GM19452 (cell line): ENCODE measurements around the gene CD38.
"Not testable (repeated sequence)": the region's sequence is repeated elsewhere in the genome, so short reads cannot be mapped to it uniquely, and the experiment has no call there.

Experiments used
- ATAC-seq: cut with Tn5 transposase; IDR thresholded peaks from one replicate; pipeline ENCODE4 v1.9.1; 2021; ENCODE audit not compliant: unreplicated experiment

The CD38 gene

DNA sequence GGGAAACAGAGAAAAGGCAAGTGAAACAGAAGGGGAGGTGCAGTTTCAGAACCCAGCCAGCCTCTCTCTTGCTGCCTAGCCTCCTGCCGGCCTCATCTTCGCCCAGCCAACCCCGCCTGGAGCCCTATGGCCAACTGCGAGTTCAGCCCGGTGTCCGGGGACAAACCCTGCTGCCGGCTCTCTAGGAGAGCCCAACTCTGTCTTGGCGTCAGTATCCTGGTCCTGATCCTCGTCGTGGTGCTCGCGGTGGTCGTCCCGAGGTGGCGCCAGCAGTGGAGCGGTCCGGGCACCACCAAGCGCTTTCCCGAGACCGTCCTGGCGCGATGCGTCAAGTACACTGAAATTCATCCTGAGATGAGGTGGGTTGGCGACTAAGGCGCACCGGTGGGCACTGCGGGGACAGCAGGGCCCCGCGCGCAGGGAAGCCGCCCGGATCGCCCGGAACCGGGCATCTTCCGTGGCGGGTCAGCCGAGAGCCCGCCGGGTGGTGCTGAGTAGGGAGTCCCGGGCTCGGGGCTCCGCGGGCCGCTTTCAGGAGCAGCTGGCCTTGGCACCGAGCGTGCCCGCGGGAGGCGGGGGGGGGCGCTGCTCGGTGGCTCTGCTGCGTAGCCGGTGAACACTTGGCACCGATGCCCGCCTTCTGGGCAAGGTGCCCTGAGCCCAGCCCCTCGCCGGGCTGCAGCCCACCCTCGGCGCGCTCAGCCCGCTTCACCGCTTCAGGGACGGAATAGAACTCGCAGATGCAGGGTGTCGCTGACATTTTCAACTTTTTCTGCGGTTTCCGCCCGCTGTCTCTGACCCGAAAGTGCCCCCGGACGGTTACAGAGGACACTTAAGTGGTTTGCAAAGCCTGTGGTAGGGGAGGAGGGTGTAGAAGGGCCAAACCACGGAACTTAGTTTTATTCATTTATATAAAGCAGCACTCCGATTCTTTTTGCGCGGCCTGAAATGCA, at the start of gene CD38:
Gene CD38 (plus strand): TSS at position 40 of the 953 bp plus-strand sequence. CDS start 87 bp downstream, at position 127.
- peak; percentile 70 for ATAC-seq

- ATAC-seq: peak; percentile 57
Measured at GRCh38 chr4:15729910-15730533, 48.1 kb upstream of the CD38 start.

DNA sequence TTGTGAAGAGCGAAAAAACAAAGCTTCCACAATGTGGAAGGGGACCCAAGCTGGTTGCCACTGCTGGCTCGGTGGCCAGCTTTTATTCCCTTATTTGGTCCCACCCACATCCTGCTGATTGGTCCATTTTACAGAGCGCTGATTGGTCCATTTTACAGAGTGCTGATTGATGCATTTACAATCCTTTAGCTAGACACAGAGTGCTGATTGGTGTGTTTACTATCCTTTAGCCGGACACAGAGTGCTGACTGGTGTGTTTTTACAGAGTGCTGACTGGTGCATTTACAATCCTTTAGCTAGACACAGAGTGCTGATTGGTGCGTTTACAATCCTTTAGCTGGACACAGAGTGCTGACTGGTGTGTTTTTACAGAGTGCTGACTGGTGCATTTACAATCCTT, 45.1 kb upstream of the CD38 start:
- ATAC-seq: not testable (repeated sequence)

DNA sequence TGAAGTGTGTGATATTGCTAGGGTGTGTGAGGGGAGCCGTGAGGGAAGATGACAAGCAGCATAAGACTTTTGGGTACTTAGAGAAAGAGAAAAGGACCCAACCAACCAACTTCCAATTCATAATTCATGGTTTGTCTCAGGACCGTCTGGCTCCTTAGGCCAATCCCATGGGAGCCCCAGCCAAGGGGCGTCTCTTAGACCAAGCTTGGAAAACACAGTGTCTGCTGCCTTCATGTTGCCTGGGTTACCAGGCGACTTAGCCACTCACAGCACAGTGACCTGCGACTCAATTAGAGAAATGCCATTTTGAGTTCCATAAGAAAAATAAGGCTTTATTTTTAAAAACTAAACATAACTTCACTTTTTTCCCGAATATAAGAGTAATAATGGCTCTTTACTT, 42.6 kb upstream of the CD38 start:
- ATAC-seq: no peak

DNA sequence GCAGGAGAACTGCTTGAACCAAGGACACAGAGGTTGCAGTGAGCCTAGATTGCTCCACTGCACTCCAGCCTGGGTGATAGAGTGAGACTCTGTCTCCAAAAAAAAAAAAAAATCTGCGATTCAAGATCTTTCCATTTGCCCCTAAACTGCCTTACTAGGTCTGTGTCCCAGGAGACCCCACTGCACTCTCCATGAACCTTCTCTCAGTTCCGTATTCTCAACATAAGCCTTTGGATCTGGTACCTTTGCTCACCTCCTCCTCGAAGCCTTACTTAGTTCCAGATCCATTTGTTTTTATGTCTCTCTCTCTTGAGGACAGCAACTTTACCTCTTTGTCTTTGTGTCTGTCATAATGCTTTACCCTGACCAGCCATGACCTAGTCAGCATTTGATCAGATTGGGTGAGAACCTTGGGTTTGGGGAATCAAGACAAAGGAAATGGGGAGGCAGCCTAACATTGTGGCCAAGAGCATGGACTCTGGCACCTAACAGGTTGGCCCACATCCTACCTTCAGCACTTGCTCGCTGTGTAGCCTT, 41.5 kb upstream of the CD38 start:
- ATAC-seq: no peak

GRCh38 chr4:15737255-15737654, 40.9 kb upstream of the CD38 start:
- ATAC-seq: no peak

DNA sequence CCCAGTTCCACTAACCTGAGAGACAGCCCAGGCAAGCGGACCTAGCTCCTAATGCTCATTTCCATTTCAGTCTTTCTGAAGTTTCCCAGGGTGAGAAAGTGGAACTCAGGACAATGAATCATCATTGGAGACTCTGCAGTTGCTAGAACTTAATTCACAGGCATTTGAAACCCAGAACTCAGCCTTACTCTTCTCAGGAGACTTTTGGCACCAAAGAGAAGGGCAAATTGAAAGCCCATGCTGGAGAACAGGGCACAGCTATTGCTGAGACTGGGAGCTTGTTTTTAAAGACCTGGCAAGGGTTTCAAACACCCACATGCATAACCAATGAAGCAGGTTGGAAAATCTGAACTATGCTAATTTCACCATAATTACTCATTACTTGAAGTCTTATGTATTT, 39.3 kb upstream of the CD38 start:
- no peak for ATAC-seq

- no peak for ATAC-seq
Measured at GRCh38 chr4:15740764-15741404, 37.2 kb upstream of the CD38 start.

DNA sequence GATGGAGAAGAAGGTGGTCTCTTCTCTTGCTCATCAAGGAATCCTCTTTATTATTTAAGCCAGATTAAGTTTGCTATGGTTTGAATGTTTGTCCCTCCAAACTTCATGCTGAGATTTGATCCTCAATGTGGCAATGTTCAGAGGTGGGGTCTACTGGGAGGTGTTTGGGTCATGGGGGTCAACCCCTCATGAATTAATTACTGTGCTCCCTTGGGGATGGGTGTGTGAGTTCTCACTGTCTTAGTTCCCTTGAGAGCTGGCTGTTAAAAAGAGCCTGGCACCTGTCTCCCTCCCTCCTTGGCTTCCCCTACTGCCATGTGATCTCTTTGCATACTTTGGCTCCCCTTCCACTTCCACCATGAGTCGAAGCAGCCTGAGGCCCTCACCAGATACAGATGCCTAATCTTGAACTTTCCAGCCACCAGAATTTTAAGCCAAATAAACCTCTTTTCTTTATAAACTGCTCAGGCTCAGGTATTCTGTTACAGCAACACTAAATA, 36.0 kb upstream of the CD38 start:
- ATAC-seq: no peak

- no peak for ATAC-seq
Measured at GRCh38 chr4:15742637-15743036, 35.5 kb upstream of the CD38 start.

- no peak for ATAC-seq
Measured at GRCh38 chr4:15744016-15744545, 34.0 kb upstream of the CD38 start.

- ATAC-seq: no peak
Measured at GRCh38 chr4:15746110-15746509, 32.0 kb upstream of the CD38 start.

DNA sequence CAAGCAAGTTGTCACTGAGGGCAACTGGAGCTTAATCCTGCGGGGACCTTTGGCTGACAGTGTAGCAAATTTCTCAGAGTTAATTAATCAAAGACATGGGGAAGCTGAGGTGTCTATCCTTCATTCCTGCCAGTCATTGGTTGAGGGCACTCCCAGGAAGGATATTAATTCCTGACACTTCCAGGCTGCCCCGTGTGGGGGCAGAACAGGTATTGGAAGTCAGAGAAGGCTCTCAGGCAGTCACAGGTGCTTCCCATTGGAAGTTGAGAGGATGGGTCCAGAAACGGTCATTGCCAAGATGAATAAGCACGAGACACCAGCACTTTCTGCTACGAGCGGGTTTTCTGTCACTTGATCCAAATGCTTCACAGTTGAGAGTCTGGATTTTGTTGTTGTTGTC, 29.1 kb upstream of the CD38 start:
- no peak for ATAC-seq

- ATAC-seq: no peak
Measured at GRCh38 chr4:15751153-15751552, 27.0 kb upstream of the CD38 start.

DNA sequence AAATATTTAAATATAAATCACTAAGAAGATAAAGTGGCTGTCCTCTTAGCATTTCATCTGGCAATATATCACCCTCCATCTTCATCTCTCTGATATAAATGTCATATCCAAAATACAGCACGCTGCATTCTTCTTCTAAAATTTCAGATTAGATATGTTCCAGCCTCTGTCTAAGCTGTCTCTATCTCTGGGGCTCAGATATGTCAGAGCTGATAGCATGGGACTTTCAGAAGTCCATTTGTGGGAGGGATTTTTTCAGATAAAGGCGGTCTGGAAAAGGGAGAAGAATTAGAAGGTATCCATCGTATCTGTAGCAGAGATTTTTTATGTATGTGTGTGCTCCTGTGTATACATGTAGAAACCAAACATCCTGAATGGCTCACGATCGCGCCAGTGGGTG, 25.0 kb upstream of the CD38 start:
- no peak for ATAC-seq

- no peak for ATAC-seq
Measured at GRCh38 chr4:15753786-15754185, 24.3 kb upstream of the CD38 start.

- no peak for ATAC-seq
Measured at GRCh38 chr4:15754323-15754722, 23.8 kb upstream of the CD38 start.

- peak; percentile 30 for ATAC-seq
Measured at GRCh38 chr4:15755321-15756155, 22.6 kb upstream of the CD38 start.

DNA sequence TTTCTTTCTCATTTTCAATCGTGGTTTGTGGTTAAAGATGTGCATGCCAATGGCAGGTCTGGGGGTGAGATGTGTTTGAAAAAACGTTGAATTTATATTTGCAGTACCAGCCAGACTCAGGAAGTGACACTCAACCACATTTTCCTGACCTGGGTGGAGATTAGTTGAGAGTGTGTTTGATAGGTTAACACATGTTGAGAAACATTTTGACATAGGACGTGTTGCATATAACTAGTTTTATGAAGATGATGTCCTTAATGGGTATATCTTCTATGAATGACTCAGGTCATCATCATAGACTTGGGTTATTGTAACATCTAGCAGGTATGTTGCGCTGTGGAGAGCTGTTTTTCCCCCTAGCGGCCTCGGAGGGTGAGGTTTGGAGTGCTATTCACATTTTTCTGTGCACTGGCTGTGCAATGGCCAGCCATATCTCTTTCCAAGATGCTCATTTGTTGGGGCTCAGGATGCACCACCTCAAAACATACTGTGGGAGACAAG, 21.7 kb upstream of the CD38 start:
- ATAC-seq: peak; percentile 83

GRCh38 chr4:15757054-15757453, 21.1 kb upstream of the CD38 start:
- ATAC-seq: no peak
